ENCODE data around the gene TUBB3.

DNA sequence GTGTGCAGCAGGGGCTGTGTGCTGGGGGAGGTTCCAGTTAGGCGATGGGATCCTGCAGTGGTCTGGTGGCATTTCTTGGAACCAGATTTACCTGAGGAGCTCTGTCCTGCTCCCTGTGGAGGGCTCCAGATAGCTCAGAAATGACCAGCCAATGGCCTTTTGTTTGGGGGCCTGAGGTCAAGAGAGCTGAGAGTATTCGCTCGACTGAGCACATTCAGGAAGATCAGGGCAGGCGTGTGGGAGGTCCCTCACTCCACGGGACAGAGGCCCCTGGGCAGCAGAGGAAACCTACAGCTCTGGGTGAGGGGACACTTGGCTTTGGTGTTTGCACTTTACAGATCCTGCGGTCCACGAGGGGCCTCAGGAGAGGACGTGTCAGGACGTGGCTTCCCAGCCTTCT lies 43.6 kb downstream of the TUBB3 start:
- TF ChIP-seq BRD9 (IDR thresholded peaks at IDR 0.05; ENCODE audit: low read depth, partially characterized antibody) (no peak), ZNF324 (CRISPR knock-in tag; IDR thresholded peaks at IDR 0.05) (no peak), MAX (CRISPR knock-in tag; IDR thresholded peaks at IDR 0.05) (no peak), TEAD4 (IDR thresholded peaks at IDR 0.05; ENCODE audit: low read length) (no peak), TEAD4 (CRISPR knock-in tag; IDR thresholded peaks at IDR 0.05; ENCODE audit: borderline replicate concordance) (no peak)

All from K562 (cell line).